Measurements from ENCODE around the gene ARFGAP3. TPM values are rescaled to one million over a fixed set of nuclear protein-coding genes. Genes with fewer than 3 reads are reported as not detected.

Gene ARFGAP3
- polyA plus RNA-seq, 1 of the 3 experiments (the other 2 are of a cell fraction): 12.6 TPM

GRCh38 chr22:42872821-42873220 is 15.7 kb upstream of the ARFGAP3 start:
- Histone ChIP-seq H3K9me3 (no peaks in the 10 kb centered on the region), H3F3A (replicated peaks; ENCODE audit: insufficient read depth) (no peaks in the 10 kb centered on the region), H3K4me2 (no peak overlapping the region), H3K36me3 (replicated peaks in 1 of 2; ENCODE audit: control insufficient read depth in 1 of 2, insufficient read depth in 2 of 2, low read length in 1 of 2) (peaks cover 0 to 9% of the 10 kb centered on the region in 2 experiments), H3K4me1 (ENCODE audit: control insufficient read depth in 1 of 2, insufficient read depth in 2 of 2, low read depth in 1 of 2, low read length in 1 of 2) (peaks cover 0 to 2% of the 10 kb centered on the region in 2 experiments; a peak in 1 of 4 replicates), H3K9me2 (no peaks in the 10 kb centered on the region), H3K27me3 (ENCODE audit: insufficient read depth) (no peaks in the 10 kb centered on the region), H4K20me1 (ENCODE audit: insufficient read depth) (no peaks in the 10 kb centered on the region), H3K79me2 (ENCODE audit: insufficient read depth) (no peaks in the 10 kb centered on the region), H3K4me3 (ENCODE audit: low read depth in 2 of 2, low read length in 1 of 2) (no peak overlapping the region), H3K27ac (ENCODE audit: low read depth in 2 of 2, low read length in 1 of 2) (no peak overlapping the region; a peak in 1 of 4 replicates), H2AFZ (ENCODE audit: low read depth) (no peak overlapping the region), H3K9ac (no peak overlapping the region)
- WGBS (ENCODE audit: low lambda C conversion rate): 86% methylated on average over 8 of the region's 9 CpGs
- POLR2A ChIA-PET: no interaction called here
- CTCF ChIA-PET: no interaction called here
- no peak for DNase-seq
- TF ChIP-seq GATA2 (CRISPR knock-in tag; IDR thresholded peaks at IDR 0.05): no peak
- no peak for TF ChIP-seq MXI1 (IDR thresholded peaks at IDR 0.05; ENCODE audit: low read depth, low read length)
- no peak for TF ChIP-seq USF2 (IDR thresholded peaks at IDR 0.05; ENCODE audit: borderline replicate concordance, low read depth, low read length)
- no peak for TF ChIP-seq YY1 (IDR thresholded peaks at IDR 0.05; ENCODE audit: low read depth)
- TF ChIP-seq ZBTB33 (IDR thresholded peaks at IDR 0.05; ENCODE audit: borderline replicate concordance, low read depth): no peak
- no peak for TF ChIP-seq FOSL2 (IDR thresholded peaks at IDR 0.05; ENCODE audit: borderline replicate concordance, low read depth)
- TF ChIP-seq NFIC (IDR thresholded peaks at IDR 0.05; ENCODE audit: borderline replicate concordance): no peak
- TF ChIP-seq EP300 (IDR thresholded peaks at IDR 0.05; ENCODE audit: borderline replicate concordance in 1 of 2, low read depth in 1 of 2, low read length in 1 of 2): no peak
- TF ChIP-seq TAF1 (IDR thresholded peaks at IDR 0.05; ENCODE audit: borderline replicate concordance, low read depth, low read length): no peak
- no peak for TF ChIP-seq TCF12 (IDR thresholded peaks at IDR 0.05)
- TF ChIP-seq REST (IDR thresholded peaks at IDR 0.05; ENCODE audit: low read depth, low read length): no peak
- no peak for TF ChIP-seq JUND (IDR thresholded peaks at IDR 0.05)
- no peak for TF ChIP-seq NRF1 (IDR thresholded peaks at IDR 0.05; ENCODE audit: low read depth, low read length)
- TF ChIP-seq RCOR1 (IDR thresholded peaks at IDR 0.05; ENCODE audit: low read length): no peak
- no peak for TF ChIP-seq FOXJ3 (CRISPR knock-in tag; IDR thresholded peaks at IDR 0.05)
- no peak for TF ChIP-seq RFX5 (IDR thresholded peaks at IDR 0.05; ENCODE audit: low read length)
- no peak for TF ChIP-seq MEF2A (IDR thresholded peaks at IDR 0.05; ENCODE audit: borderline replicate concordance, low read depth)
- no peak for TF ChIP-seq USF1 (IDR thresholded peaks at IDR 0.05; ENCODE audit: borderline replicate concordance, low read depth)
- no peak for TF ChIP-seq ELF1 (IDR thresholded peaks at IDR 0.05)
- no peak for TF ChIP-seq GABPA (IDR thresholded peaks at IDR 0.05; ENCODE audit: low read depth)

Measured in SK-N-SH (cell line).